Ovary (tissue), 9 donors: Measurements from ENCODE around the gene TBX1. TPM values are rescaled to one million over a fixed set of nuclear protein-coding genes. Genes with fewer than 3 reads are reported as not detected.

Experiments
- DNase-seq, 5 donors: peaks; one replicate each; pipeline ENCODE4 v3.0.0-alpha.2; 2019 to 2020
- H3K27ac ChIP-seq, 2 donors: fragments of 200-600 bp; one replicate each; pipeline versions ENCODE4 v1.5.1 to v1.8.0; 2019 to 2022
- H3K27me3 ChIP-seq: fragments of 200-600 bp; one replicate; pipeline ENCODE4 v1.8.0; 2022
- H3K36me3 ChIP-seq: fragments of 200-600 bp; sonication (generic); one replicate; pipeline ENCODE4 v1.5.1; 2019
- H3K4me1 ChIP-seq: one replicate; pipeline ENCODE4 v1.8.1; 2013; ENCODE audit warnings: mild to moderate bottlenecking, moderate library complexity; ENCODE audit not compliant: insufficient read depth
- H3K4me3 ChIP-seq: fragments of 200-600 bp; sonication (generic); one replicate; pipeline ENCODE4 v1.5.1; 2017
- H3K9me3 ChIP-seq, 2 donors: fragments of 200-600 bp in 1 of 2; sonication (generic) in 1 of 2; one replicate each; pipeline versions ENCODE4 v1.5.1 to v1.8.1; 2013 to 2019; ENCODE audit warnings: mild to moderate bottlenecking in 1 of 2, moderate library complexity in 1 of 2
- EP300 ChIP-seq: sonication (generic); formaldehyde crosslinking; IDR thresholded peaks from one replicate; pipeline ENCODE4 v1.6.1; 2017; ENCODE audit warnings: antibody characterized with exemption
- POLR2A ChIP-seq: fragments of 450-650 bp; IDR thresholded peaks from one replicate; pipeline ENCODE4 v1.6.1; 2017; ENCODE audit warnings: antibody characterized with exemption, mild to moderate bottlenecking, moderate library complexity
- WGBS, 3 donors: extraction: QIAGEN DNeasy Blood & Tissue Kit in 1 of 3; methylation state at CpG; one replicate each; pipeline versions ENCODE4 v1.1.5 to v1.1.7; 2013 to 2017; 5-methylcytosine and 5-hydroxymethylcytosine counted together
- intact Hi-C, 4 donors: fragments of 100-400 bp; cut with DNase I; formaldehyde crosslinking; loops; one replicate each; pipeline versions ENCODE4 v1.11.0 to v1.15.1; 2022 to 2023
- polyA plus RNA-seq, 2 donors: library from polyadenylated mRNA; stranded (reverse); fragments of 200-250 nt in 1 of 2; fragments of 350-450 nt in 1 of 2; fragmentation: Illumina TruSeq in 1 of 2; extraction: RNeasy Lipid Tissue Mini Kit (QIAGEN cat#74804) in 1 of 2; gene quantifications; one replicate each; pipeline ENCODE4 v1.2.3, GENCODE V29; 2013 to 2014
- total RNA-seq, 7 donors: library from RNA; depleted of rRNA in 2 of 7; stranded (reverse); fragments of >200 nt in 2 of 7; fragmentation: NEBNext Ultra II Directional in 3 of 7; extraction: Animal tissue kit (Norgen Biotek cat#: 25700) in 3 of 7; gene quantifications; one replicate each; pipeline versions ENCODE4 v1.1.0 to v1.2.4, GENCODE V29; 2016 to 2023
- TF ChIP-seq, protein P1 (sequence below), 3 donors: fragments of 450-650 bp in 2 of 3; fragments of 200-600 bp in 1 of 3; IDR thresholded peaks; one replicate each; pipeline versions ENCODE4 v1.5.1 to v1.8.0; 2016 to 2022; ENCODE audit warnings: antibody characterized with exemption in 3 of 3, mild to moderate bottlenecking in 1 of 3
- donor health status: DM: no; HTN: no; CAD: no; lungs with moderate emphysema.
- donor health status: DM: no; HTN: no; CAD: no.
- donor health status: Bipolar disorder and iron deficiency.
- donor health status: DM: yes; HTN: yes; CAD: no.
- donor health status: DM: no; HTN: no; CAD: no.
- donor health status: DM: yes; HTN: yes; CAD: no.

The TBX1 gene
- total and polyA plus RNA-seq, 9 donors: 1.2 to 23.8 (median 2.9) TPM; not detected in 1

DNA sequence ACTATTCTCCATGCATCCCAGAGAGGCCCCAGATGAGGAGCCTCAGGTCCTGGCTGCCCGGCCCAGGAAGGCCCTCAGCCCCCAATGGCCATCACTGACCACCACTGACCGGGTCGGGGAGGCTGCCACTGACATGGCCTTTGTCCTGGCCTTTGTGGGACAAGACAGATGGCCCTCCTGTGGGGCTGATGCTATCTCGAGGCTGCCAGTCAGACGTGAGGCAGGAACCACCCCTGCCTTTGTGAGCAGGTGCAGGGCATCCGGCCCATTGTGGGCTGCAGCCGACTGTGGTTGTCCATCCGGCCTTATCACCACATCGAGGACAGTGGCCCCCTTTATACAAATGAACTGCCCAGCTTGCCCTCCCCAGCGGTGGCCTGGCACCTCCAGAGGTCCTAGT lies 31.7 kb upstream of the TBX1 start:
- no peak for TF ChIP-seq EP300
- TF ChIP-seq, protein P1, sequence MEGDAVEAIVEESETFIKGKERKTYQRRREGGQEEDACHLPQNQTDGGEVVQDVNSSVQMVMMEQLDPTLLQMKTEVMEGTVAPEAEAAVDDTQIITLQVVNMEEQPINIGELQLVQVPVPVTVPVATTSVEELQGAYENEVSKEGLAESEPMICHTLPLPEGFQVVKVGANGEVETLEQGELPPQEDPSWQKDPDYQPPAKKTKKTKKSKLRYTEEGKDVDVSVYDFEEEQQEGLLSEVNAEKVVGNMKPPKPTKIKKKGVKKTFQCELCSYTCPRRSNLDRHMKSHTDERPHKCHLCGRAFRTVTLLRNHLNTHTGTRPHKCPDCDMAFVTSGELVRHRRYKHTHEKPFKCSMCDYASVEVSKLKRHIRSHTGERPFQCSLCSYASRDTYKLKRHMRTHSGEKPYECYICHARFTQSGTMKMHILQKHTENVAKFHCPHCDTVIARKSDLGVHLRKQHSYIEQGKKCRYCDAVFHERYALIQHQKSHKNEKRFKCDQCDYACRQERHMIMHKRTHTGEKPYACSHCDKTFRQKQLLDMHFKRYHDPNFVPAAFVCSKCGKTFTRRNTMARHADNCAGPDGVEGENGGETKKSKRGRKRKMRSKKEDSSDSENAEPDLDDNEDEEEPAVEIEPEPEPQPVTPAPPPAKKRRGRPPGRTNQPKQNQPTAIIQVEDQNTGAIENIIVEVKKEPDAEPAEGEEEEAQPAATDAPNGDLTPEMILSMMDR (IDR thresholded peaks at IDR 0.05): no peak
- no peak for TF ChIP-seq POLR2A
- Histone ChIP-seq H3K27ac (no peak overlapping the region), H3K4me1 (no peaks in the 10 kb centered on the region), H3K27me3 (no peaks in the 10 kb centered on the region), H3K9me3 (no peaks in the 10 kb centered on the region), H3K36me3 (no peaks in the 10 kb centered on the region), H3K4me3 (no peak overlapping the region)
- DNase-seq: no peak
- 79 to 83% (median 82%) methylated on average over 10 of the region's 10 CpGs for WGBS, 3 donors
- intact Hi-C loops: no loop called here

DNA sequence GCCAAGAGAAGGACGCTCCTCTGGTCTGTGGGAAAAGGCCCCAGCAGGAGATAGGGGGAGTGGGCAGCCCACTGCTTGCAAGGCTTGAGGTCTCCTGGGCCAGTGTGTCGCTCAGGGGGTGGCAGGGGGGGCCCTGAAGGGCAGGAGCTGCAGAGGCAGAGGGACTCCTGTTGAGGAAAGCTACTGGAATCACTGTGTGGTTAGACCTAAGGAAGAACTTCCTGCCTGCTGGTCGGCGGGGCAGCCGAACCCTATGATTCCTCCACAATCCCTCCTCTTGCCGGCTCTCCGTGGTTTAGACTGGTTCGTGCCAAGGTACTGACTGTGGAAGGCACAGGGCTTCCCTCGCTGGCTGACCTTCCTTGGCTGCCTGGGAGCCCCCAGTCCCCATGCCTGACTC lies 31.1 kb upstream of the TBX1 start:
- H3K9me3 ChIP-seq: no peaks in the 10 kb centered on the region
- no peaks in the 10 kb centered on the region for H3K4me1 ChIP-seq
- WGBS, 3 donors: 81 to 88% (median 86%) methylated on average over 9 of the region's 9 CpGs
- TF ChIP-seq POLR2A (no peak), EP300 (no peak)
- TF ChIP-seq, protein P1 (IDR thresholded peaks at IDR 0.05): no peak
- H3K4me3 ChIP-seq: no peak overlapping the region
- H3K27ac ChIP-seq: no peak overlapping the region
- no peaks in the 10 kb centered on the region for H3K36me3 ChIP-seq
- intact Hi-C loops: no loop called here
- no peaks in the 10 kb centered on the region for H3K27me3 ChIP-seq
- DNase-seq: no peak

DNA sequence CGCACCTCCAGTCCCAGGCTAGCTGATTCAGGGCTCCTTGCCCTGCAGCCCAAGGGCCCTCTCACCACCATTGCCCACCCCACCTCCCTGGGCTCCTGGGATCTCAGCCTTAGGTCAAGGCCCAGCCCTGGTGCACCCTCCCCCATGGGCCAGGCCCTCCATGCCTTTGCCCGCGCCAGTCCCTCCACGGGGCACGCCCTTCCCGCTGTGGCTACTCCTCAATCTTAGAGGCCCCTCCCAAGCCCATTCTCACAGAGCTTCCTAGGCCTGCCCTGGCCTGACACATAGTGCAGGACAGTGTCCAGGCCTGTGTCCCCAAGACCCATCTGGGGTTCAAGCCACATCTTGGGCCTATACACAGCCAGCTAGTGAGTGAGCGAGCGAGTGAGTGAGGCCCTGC lies 30.4 kb upstream of the TBX1 start:
- no peak overlapping the region for H3K4me3 ChIP-seq
- WGBS, 3 donors: 92 to 98% (median 94%) methylated on average over 8 of the region's 8 CpGs
- H3K27ac ChIP-seq: no peak overlapping the region
- intact Hi-C loops: loop anchor here (2.0 to 5.0 kb wide), 4 partner anchors 181 to 287 kb away; partner anchors contain the start of gene ARVCF (in 1 of the 4)
- no peaks in the 10 kb centered on the region for H3K9me3 ChIP-seq
- H3K27me3 ChIP-seq: no peaks in the 10 kb centered on the region
- no peak for TF ChIP-seq POLR2A
- TF ChIP-seq, protein P1 (IDR thresholded peaks at IDR 0.05): no peak
- TF ChIP-seq EP300: no peak
- no peaks in the 10 kb centered on the region for H3K4me1 ChIP-seq
- peak in 1 of 5 donors; percentile 38 for DNase-seq
- H3K36me3 ChIP-seq: no peaks in the 10 kb centered on the region

DNA sequence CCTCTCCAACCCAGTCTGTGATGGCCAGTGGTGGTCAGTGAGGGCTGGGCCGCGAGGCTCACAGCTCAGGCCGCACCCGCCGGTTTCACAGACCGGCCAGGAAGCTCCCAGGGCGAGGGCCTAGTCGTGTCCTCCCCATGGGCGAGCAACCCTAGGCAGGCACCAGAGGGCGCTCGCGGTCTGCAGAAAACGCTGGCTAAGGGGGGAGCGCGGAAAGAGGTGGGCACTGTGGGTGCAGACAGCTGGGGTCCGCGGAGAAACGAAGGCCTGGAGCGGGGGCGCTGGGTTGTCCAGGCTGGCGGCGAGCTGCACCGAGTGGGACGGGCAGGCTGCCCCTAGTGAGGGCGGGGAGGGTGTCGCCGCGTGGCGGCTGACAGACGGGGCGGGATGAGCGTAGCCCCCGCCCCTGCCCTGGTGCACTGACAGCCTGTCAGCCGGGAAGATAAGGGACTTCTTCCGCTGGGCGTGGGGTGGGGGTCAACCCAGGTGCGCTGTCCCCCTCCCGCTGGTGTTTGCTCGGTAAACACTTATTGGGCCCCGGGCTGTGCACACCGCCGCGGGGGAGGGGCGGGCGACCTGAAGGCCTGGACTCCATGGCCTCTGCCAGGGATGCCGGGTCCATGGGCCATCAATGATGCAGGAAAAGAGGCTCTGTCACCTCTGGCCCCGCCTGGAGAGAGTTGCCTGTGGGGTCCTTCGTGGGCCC lies 29.8 kb upstream of the TBX1 start:
- peak; percentile 79 to 92 (median 89) for DNase-seq
- H3K36me3 ChIP-seq: no peaks in the 10 kb centered on the region
- 2 to 5% (median 3%) methylated on average over 25 to 48 of the region's 48 CpGs for WGBS, 3 donors
- no peaks in the 10 kb centered on the region for H3K9me3 ChIP-seq
- intact Hi-C loops: loop anchor here (2.0 to 5.0 kb wide), 4 partner anchors 180 to 286 kb away; partner anchors contain the start of gene ARVCF (in 1 of the 4)
- no peaks in the 10 kb centered on the region for H3K4me1 ChIP-seq
- no peak overlapping the region for H3K4me3 ChIP-seq
- TF ChIP-seq, protein P1 (IDR thresholded peaks at IDR 0.05): peak; percentile 89 to 97 (median 95)
- no peak for TF ChIP-seq POLR2A
- no peak overlapping the region for H3K27ac ChIP-seq
- no peaks in the 10 kb centered on the region for H3K27me3 ChIP-seq
